GM13977 (cell line): ENCODE data around the gene DNAH7.

Source experiments
- DNase-seq: peaks from one replicate; pipeline ENCODE4 v3.0.0; 2012; ENCODE audit warnings: low spot score
- CTCF ChIP-seq: IDR thresholded peaks from 2 replicates; pipeline ENCODE4 v1.5.1; 2012; ENCODE audit warnings: mild to moderate bottlenecking, control low read depth; ENCODE audit not compliant: insufficient read depth; ENCODE audit errors: extremely low read depth, missing control alignments
- in situ Hi-C: fragments of 300-500 bp; cut with MboI; formaldehyde crosslinking; loops from one replicate; pipeline ENCODE4 v1.12.0; 2022; ENCODE audit warnings: low sequenced_read_pairs, low pct_unique_long_range_greater_than_20kb, mixed read lengths, inconsistent platforms; ENCODE audit not compliant: unreplicated experiment

The DNAH7 gene

GRCh38 chr2:195818526-195818925, 250.1 kb downstream of the DNAH7 start:
- TF ChIP-seq CTCF, result no peak
- no peak for DNase-seq
- in situ Hi-C loops, result no loop called here

GRCh38 chr2:195818106-195818505, 250.5 kb downstream of the DNAH7 start:
- in situ Hi-C loops, result no loop called here
- no peak for DNase-seq
- TF ChIP-seq CTCF, result no peak

GRCh38 chr2:195815083-195815482, 253.6 kb downstream of the DNAH7 start:
- TF ChIP-seq CTCF, result no peak
- DNase-seq, result no peak
- in situ Hi-C loops, result no loop called here

GRCh38 chr2:195813421-195813820, 255.2 kb downstream of the DNAH7 start:
- no peak for TF ChIP-seq CTCF
- in situ Hi-C loops, result no loop called here
- DNase-seq, result no peak

- TF ChIP-seq CTCF, result no peak
- no peak for DNase-seq
- in situ Hi-C loops, result no loop called here
These were observed 258.1 kb downstream of the DNAH7 start for GRCh38 chr2:195810340-195811098.

- TF ChIP-seq CTCF, result no peak
- no peak for DNase-seq
- in situ Hi-C loops, result no loop called here
These were observed 260.4 kb downstream of the DNAH7 start for GRCh38 chr2:195808189-195808588.
